ENCODE measurements around the gene ZNF79. TPM values are rescaled to one million over a fixed set of nuclear protein-coding genes. Genes with fewer than 3 reads are reported as not detected.

ZNF79 gene
- total and polyA plus RNA-seq, 9 of the 15 experiments (the other 6 are each of a cell fraction or from before 2014, with no cell fraction given) = 0.62 to 7.0 (median 4.1) TPM

GRCh38 chr9:127423476-127423933, 677 bp upstream of the ZNF79 start:
- intact Hi-C loops (cut with micrococcal nuclease) = loop anchor here (10.0 kb wide), 1 partner anchor 199 kb away; no protein-coding TSS in a partner anchor
- TF ChIP-seq CC2D1A (IDR thresholded peaks at IDR 0.05) (no peak), LARP7 (IDR thresholded peaks at IDR 0.05) (no peak), ZNF175 (CRISPR knock-in tag; IDR thresholded peaks at IDR 0.05; ENCODE audit: low read depth) (no peak), ZBTB9 (CRISPR knock-in tag; IDR thresholded peaks at IDR 0.05) (no peak), ZNF780A (CRISPR knock-in tag; IDR thresholded peaks at IDR 0.05) (no peak), MBD2 (IDR thresholded peaks at IDR 0.05; ENCODE audit: borderline replicate concordance, low read depth) (no peak), ZNF511 (CRISPR knock-in tag; IDR thresholded peaks at IDR 0.05) (no peak; the same call in 1 of the 2 replicates), MXI1 (IDR thresholded peaks at IDR 0.05; ENCODE audit: low read depth, low read length) (no peak), COPS2 (conservative IDR thresholded peaks at IDR 0.05) (no peak), E2F3 (CRISPR knock-in tag; IDR thresholded peaks at IDR 0.05) (no peak), GABPA (tag; conservative IDR thresholded peaks at IDR 0.05; ENCODE audit: low read depth) (no peak), CBX5 (IDR thresholded peaks at IDR 0.05; ENCODE audit: borderline replicate concordance, low read depth) (no peak), NFATC3 (IDR thresholded peaks at IDR 0.05) (no peak), KAT7 (CRISPR knock-in tag; IDR thresholded peaks at IDR 0.05; ENCODE audit: borderline replicate concordance) (0 out of 2 replicates have a peak, but pooled peaks have one; percentile 26), SRSF1 (IDR thresholded peaks at IDR 0.05; ENCODE audit: low read depth, low read length) (no peak), CHD4 (IDR thresholded peaks at IDR 0.05; ENCODE audit: insufficient read depth, insufficient replicate concordance, low read depth, low read length, poor library complexity, severe bottlenecking) (no peak), TCF15 (CRISPR knock-in tag; IDR thresholded peaks at IDR 0.05) (no peak), CGGBP1 (CRISPR knock-in tag; IDR thresholded peaks at IDR 0.05) (no peak), ATF1 (CRISPR knock-in tag; IDR thresholded peaks at IDR 0.05) (no peak), ATF1 (tag; IDR thresholded peaks at IDR 0.05) (no peak), BCL6 (CRISPR knock-in tag; IDR thresholded peaks at IDR 0.05) (no peak), ZNF23 (CRISPR knock-in tag; IDR thresholded peaks at IDR 0.05) (peak; percentile 64; the same call in 1 of the 2 replicates), PML (IDR thresholded peaks at IDR 0.05; ENCODE audit: low read length) (no peak), ILK (tag; IDR thresholded peaks at IDR 0.05; ENCODE audit: borderline replicate concordance, low read depth) (no peak)

More at GRCh38 chr9:127423476-127423933, 677 bp upstream of the ZNF79 start:
- Histone ChIP-seq H3K27ac (ENCODE audit: extremely low read depth, low read depth, low read length) (peak overlapping the region; percentile 81), H2AFZ (ENCODE audit: low read depth, low read length) (peak overlapping the region; percentile 94), H3K9me1 (ENCODE audit: control insufficient read depth, insufficient read depth, low read length) (no peaks in the 10 kb centered on the region), H3K9ac (ENCODE audit: insufficient read depth in 1 of 2, low read depth in 2 of 2, low read length in 2 of 2) (peak overlapping the region; percentile 84 to 96), H3K4me3 (peak overlapping the region; percentile 87), H3K36me3 (ENCODE audit: control insufficient read depth, insufficient read depth, low read length) (peaks cover 8% of the 10 kb centered on the region), H3K27me3 (ENCODE audit: control insufficient read depth in 2 of 2, insufficient read depth in 2 of 2, low read length in 2 of 2) (no peaks in the 10 kb centered on the region), H4K20me1 (replicated peaks; ENCODE audit: control insufficient read depth, insufficient read depth, low read length) (0 out of 2 replicates have a peak, but pooled peaks cover 4% of the 10 kb centered on the region), H3K79me2 (ENCODE audit: control insufficient read depth, insufficient read depth, low read length) (peaks cover 48% of the 10 kb centered on the region), H3K4me2 (ENCODE audit: insufficient read depth, low read length) (peak overlapping the region; percentile 97), H3K4me1 (replicated peaks in 1 of 2; ENCODE audit: control insufficient read depth in 2 of 2, insufficient read depth in 2 of 2, low read length in 2 of 2) (peaks cover 32 to 35% of the 10 kb centered on the region in 2 experiments), H3K9me3 (replicated peaks; ENCODE audit: control insufficient read depth, insufficient read depth, low read depth, low read length) (no peaks in the 10 kb centered on the region)
- TSS peak; percentile 84 for BruUV-seq (replicated peaks)
- in situ Hi-C loops (cut with MboI) = no loop called here
- ChIA-PET POLR2A (interaction anchor here (0.6 to 2.5 kb wide), 8 partner anchors 10 to 199 kb away, joined by 3 to 30 read pairs (median 4); partner anchors contain the start of gene SLC2A8), CTCF (ENCODE audit: low intra/inter-chr PET ratio) (interaction anchor here (0.6 kb wide), 1 partner anchor 49 kb away, joined by 4 read pairs; no protein-coding TSS in a partner anchor)
- FAIRE-seq (peak; percentile 15), ATAC-seq (no peak), DNase-seq (ENCODE audit: extremely low read depth in 1 of 4, low spot score in 3 of 4) (peak in 1 of 4 experiments; percentile 10)
- WGBS (ENCODE audit: insufficient coverage, low coverage, missing lambda C conversion rate) = 1% methylated on average over 9 of the region's 9 CpGs
